HepG2 (cell line): ENCODE data around the gene CELSR2. TPM values are rescaled to one million over a fixed set of nuclear protein-coding genes. Genes with fewer than 3 reads are reported as not detected.

Experiments used
- AGO1 ChIP-seq: fragments of 200-400 bp; formaldehyde crosslinking; IDR thresholded peaks from 2 replicates; pipeline ENCODE4 v1.6.1; 2017; ENCODE audit warnings: mild to moderate bottlenecking, low read depth, low read length, moderate library complexity; ENCODE audit not compliant: poor library complexity, severe bottlenecking
- AKAP8 ChIP-seq: sonication (generic); formaldehyde crosslinking; IDR thresholded peaks from 2 replicates; pipeline ENCODE4 v1.5.1; 2020; ENCODE audit warnings: mild to moderate bottlenecking, missing genetic modification reagents
- DNMT3B ChIP-seq: conservative IDR thresholded peaks from 2 replicates; pipeline ENCODE4 v1.6.1; 2016; ENCODE audit warnings: missing biosample characterization, control low read depth
- SNAPC2 ChIP-seq: sonication (generic); formaldehyde crosslinking; IDR thresholded peaks from 2 replicates; pipeline ENCODE4 v1.8.1; 2022; ENCODE audit warnings: mild to moderate bottlenecking, missing genetic modification reagents
- TARDBP ChIP-seq: sonication (generic); formaldehyde crosslinking; IDR thresholded peaks from 2 replicates; pipeline ENCODE4 v1.8.0; 2022; ENCODE audit warnings: mild to moderate bottlenecking, missing genetic modification reagents
- U2AF2 ChIP-seq: fragments of 200-400 bp; formaldehyde crosslinking; IDR thresholded peaks from 2 replicates; pipeline ENCODE4 v1.6.1; 2017; ENCODE audit warnings: low read depth, mild to moderate bottlenecking, low read length
- ZMAT3 ChIP-seq: sonication (generic); formaldehyde crosslinking; conservative IDR thresholded peaks from 2 replicates; pipeline ENCODE4 v1.7.0; 2021; ENCODE audit warnings: missing genetic modification reagents
- ZNF431 ChIP-seq: sonication (generic); formaldehyde crosslinking; IDR thresholded peaks from 2 replicates; pipeline ENCODE4 v1.9.0; 2022; ENCODE audit warnings: missing genetic modification reagents, low read depth, mild to moderate bottlenecking, borderline replicate concordance
- polyA plus RNA-seq, 8 experiments: library from polyadenylated mRNA; depleted of rRNA in 3 of 8; stranded (reverse) in 7 of 8; unstranded in 1 of 8; fragments of >200 nt; fragmentation: Illumina TruSeq in 4 of 8; extraction: Trizol in 4 of 8; gene quantifications; 2 replicates each; pipeline versions ENCODE4 v1.2.1 to v1.2.3, GENCODE V29; 2011 to 2016; ENCODE audit warnings: low read depth in 4 of 8, missing spikeins in 1 of 8, mixed read lengths in 1 of 8; ENCODE audit not compliant: insufficient read depth in 1 of 8
- total RNA-seq, 5 experiments: library from RNA; depleted of rRNA; stranded (reverse); fragments of >200 nt; fragmentation: Illumina TruSeq; extraction: Trizol; gene quantifications; 2 replicates each; pipeline ENCODE4 v1.2.3, GENCODE V29; 2016; ENCODE audit warnings: low read depth in 1 of 5
- TF ChIP-seq, protein P1 (sequence below): sonication (generic); formaldehyde crosslinking; IDR thresholded peaks from 2 replicates; pipeline ENCODE4 v1.4.0; 2020; ENCODE audit warnings: missing genetic modification reagents, borderline replicate concordance
- TF ChIP-seq, protein P2 (sequence below): IDR thresholded peaks from 2 replicates; pipeline ENCODE4 v1.6.1; 2016; ENCODE audit warnings: missing compliant biosample characterization, missing genetic modification reagents, borderline replicate concordance
- TF ChIP-seq, protein P3 (sequence below): sonication (generic); formaldehyde crosslinking; IDR thresholded peaks from 2 replicates; pipeline ENCODE4 v1.4.0; 2020; ENCODE audit warnings: mild to moderate bottlenecking, missing genetic modification reagents
- TF ChIP-seq, protein P4 (sequence below): sonication (generic); formaldehyde crosslinking; IDR thresholded peaks from 2 replicates; pipeline ENCODE4 v1.8.1; 2023; ENCODE audit warnings: mild to moderate bottlenecking, missing genetic modification reagents
- TF ChIP-seq, protein P5 (sequence below): sonication (generic); formaldehyde crosslinking; conservative IDR thresholded peaks from 2 replicates; pipeline ENCODE4 v1.4.0; 2020; ENCODE audit warnings: mild to moderate bottlenecking, missing genetic modification reagents, moderate library complexity
- TF ChIP-seq, protein P6 (sequence below): sonication (generic); formaldehyde crosslinking; IDR thresholded peaks from 2 replicates; pipeline ENCODE4; 2020; ENCODE audit warnings: missing genetic modification reagents, mild to moderate bottlenecking, borderline replicate concordance

Gene CELSR2
- total and polyA plus RNA-seq, 2 of the 13 experiments (the other 11 are each of a cell fraction or from before 2014, with no cell fraction given): 4.0 to 6.6 TPM

DNA sequence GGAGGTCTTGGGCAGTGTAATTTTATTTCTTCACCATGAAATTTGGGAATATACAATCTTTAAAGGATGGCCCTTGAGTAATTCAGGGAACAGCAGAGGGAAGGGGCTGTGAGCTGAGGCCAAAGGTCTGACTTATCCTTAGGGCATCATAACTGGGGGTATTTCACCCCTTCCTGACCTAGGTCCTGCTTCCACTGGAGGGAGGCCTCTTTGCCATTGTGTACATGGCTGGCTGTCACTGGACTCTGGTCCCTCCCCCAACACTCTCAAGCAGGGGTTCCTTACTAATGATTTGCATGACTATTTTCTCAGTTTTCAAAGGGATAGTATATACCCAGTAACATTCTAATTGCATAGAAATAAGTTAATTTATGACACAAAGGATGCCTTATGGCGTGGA lies 40.8 kb downstream of the CELSR2 start (continued):
- no peak for TF ChIP-seq DNMT3B (CRISPR knock-in tag)
- TF ChIP-seq, protein P1, sequence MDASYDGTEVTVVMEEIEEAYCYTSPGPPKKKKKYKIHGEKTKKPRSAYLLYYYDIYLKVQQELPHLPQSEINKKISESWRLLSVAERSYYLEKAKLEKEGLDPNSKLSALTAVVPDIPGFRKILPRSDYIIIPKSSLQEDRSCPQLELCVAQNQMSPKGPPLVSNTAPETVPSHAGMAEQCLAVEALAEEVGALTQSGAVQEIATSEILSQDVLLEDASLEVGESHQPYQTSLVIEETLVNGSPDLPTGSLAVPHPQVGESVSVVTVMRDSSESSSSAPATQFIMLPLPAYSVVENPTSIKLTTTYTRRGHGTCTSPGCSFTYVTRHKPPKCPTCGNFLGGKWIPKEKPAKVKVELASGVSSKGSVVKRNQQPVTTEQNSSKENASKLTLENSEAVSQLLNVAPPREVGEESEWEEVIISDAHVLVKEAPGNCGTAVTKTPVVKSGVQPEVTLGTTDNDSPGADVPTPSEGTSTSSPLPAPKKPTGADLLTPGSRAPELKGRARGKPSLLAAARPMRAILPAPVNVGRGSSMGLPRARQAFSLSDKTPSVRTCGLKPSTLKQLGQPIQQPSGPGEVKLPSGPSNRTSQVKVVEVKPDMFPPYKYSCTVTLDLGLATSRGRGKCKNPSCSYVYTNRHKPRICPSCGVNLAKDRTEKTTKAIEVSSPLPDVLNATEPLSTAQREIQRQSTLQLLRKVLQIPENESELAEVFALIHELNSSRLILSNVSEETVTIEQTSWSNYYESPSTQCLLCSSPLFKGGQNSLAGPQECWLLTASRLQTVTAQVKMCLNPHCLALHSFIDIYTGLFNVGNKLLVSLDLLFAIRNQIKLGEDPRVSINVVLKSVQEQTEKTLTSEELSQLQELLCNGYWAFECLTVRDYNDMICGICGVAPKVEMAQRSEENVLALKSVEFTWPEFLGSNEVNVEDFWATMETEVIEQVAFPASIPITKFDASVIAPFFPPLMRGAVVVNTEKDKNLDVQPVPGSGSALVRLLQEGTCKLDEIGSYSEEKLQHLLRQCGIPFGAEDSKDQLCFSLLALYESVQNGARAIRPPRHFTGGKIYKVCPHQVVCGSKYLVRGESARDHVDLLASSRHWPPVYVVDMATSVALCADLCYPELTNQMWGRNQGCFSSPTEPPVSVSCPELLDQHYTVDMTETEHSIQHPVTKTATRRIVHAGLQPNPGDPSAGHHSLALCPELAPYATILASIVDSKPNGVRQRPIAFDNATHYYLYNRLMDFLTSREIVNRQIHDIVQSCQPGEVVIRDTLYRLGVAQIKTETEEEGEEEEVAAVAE: no peak
- TF ChIP-seq U2AF2: no peak
- TF ChIP-seq AGO1: no peak
- TF ChIP-seq, protein P2, sequence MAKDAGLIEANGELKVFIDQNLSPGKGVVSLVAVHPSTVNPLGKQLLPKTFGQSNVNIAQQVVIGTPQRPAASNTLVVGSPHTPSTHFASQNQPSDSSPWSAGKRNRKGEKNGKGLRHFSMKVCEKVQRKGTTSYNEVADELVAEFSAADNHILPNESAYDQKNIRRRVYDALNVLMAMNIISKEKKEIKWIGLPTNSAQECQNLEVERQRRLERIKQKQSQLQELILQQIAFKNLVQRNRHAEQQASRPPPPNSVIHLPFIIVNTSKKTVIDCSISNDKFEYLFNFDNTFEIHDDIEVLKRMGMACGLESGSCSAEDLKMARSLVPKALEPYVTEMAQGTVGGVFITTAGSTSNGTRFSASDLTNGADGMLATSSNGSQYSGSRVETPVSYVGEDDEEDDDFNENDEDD: no peak
- TF ChIP-seq TARDBP: no peak
- no peak for TF ChIP-seq ZNF431 (CRISPR knock-in tag)
- TF ChIP-seq, protein P3, sequence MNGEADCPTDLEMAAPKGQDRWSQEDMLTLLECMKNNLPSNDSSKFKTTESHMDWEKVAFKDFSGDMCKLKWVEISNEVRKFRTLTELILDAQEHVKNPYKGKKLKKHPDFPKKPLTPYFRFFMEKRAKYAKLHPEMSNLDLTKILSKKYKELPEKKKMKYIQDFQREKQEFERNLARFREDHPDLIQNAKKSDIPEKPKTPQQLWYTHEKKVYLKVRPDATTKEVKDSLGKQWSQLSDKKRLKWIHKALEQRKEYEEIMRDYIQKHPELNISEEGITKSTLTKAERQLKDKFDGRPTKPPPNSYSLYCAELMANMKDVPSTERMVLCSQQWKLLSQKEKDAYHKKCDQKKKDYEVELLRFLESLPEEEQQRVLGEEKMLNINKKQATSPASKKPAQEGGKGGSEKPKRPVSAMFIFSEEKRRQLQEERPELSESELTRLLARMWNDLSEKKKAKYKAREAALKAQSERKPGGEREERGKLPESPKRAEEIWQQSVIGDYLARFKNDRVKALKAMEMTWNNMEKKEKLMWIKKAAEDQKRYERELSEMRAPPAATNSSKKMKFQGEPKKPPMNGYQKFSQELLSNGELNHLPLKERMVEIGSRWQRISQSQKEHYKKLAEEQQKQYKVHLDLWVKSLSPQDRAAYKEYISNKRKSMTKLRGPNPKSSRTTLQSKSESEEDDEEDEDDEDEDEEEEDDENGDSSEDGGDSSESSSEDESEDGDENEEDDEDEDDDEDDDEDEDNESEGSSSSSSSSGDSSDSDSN (CRISPR knock-in tag): no peak
- TF ChIP-seq, protein P4, sequence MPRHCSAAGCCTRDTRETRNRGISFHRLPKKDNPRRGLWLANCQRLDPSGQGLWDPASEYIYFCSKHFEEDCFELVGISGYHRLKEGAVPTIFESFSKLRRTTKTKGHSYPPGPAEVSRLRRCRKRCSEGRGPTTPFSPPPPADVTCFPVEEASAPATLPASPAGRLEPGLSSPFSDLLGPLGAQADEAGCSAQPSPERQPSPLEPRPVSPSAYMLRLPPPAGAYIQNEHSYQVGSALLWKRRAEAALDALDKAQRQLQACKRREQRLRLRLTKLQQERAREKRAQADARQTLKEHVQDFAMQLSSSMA: no peak
- no peak for TF ChIP-seq SNAPC2
- TF ChIP-seq AKAP8 (CRISPR knock-in tag): no peak
- no peak for TF ChIP-seq ZMAT3
- TF ChIP-seq, protein P5, sequence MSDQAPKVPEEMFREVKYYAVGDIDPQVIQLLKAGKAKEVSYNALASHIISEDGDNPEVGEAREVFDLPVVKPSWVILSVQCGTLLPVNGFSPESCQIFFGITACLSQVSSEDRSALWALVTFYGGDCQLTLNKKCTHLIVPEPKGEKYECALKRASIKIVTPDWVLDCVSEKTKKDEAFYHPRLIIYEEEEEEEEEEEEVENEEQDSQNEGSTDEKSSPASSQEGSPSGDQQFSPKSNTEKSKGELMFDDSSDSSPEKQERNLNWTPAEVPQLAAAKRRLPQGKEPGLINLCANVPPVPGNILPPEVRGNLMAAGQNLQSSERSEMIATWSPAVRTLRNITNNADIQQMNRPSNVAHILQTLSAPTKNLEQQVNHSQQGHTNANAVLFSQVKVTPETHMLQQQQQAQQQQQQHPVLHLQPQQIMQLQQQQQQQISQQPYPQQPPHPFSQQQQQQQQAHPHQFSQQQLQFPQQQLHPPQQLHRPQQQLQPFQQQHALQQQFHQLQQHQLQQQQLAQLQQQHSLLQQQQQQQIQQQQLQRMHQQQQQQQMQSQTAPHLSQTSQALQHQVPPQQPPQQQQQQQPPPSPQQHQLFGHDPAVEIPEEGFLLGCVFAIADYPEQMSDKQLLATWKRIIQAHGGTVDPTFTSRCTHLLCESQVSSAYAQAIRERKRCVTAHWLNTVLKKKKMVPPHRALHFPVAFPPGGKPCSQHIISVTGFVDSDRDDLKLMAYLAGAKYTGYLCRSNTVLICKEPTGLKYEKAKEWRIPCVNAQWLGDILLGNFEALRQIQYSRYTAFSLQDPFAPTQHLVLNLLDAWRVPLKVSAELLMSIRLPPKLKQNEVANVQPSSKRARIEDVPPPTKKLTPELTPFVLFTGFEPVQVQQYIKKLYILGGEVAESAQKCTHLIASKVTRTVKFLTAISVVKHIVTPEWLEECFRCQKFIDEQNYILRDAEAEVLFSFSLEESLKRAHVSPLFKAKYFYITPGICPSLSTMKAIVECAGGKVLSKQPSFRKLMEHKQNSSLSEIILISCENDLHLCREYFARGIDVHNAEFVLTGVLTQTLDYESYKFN (CRISPR knock-in tag): peak; percentile 59; the same call in 1 of the 2 replicates
- TF ChIP-seq, protein P6, sequence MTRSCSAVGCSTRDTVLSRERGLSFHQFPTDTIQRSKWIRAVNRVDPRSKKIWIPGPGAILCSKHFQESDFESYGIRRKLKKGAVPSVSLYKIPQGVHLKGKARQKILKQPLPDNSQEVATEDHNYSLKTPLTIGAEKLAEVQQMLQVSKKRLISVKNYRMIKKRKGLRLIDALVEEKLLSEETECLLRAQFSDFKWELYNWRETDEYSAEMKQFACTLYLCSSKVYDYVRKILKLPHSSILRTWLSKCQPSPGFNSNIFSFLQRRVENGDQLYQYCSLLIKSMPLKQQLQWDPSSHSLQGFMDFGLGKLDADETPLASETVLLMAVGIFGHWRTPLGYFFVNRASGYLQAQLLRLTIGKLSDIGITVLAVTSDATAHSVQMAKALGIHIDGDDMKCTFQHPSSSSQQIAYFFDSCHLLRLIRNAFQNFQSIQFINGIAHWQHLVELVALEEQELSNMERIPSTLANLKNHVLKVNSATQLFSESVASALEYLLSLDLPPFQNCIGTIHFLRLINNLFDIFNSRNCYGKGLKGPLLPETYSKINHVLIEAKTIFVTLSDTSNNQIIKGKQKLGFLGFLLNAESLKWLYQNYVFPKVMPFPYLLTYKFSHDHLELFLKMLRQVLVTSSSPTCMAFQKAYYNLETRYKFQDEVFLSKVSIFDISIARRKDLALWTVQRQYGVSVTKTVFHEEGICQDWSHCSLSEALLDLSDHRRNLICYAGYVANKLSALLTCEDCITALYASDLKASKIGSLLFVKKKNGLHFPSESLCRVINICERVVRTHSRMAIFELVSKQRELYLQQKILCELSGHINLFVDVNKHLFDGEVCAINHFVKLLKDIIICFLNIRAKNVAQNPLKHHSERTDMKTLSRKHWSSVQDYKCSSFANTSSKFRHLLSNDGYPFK (CRISPR knock-in tag): no peak
